Spinal cord (tissue), 10 donors: ENCODE measurements around the gene EEPD1. TPM values are rescaled to one million over a fixed set of nuclear protein-coding genes. Genes with fewer than 3 reads are reported as not detected.

Experiments
- DNase-seq, 6 donors: peaks; one replicate each; pipeline versions ENCODE4 v3.0.0 to v3.0.0-alpha.2; 2013 to 2015; ENCODE audit warnings: low spot score in 6 of 6, low read depth in 4 of 6
- H3K27ac ChIP-seq: one replicate; pipeline ENCODE4 v1.5.1; 2013; ENCODE audit warnings: low read depth, low read length, control low read depth
- H3K27me3 ChIP-seq: one replicate; pipeline ENCODE4 v1.6.1; 2013; ENCODE audit warnings: low read length; ENCODE audit not compliant: control insufficient read depth, insufficient read depth
- H3K36me3 ChIP-seq: one replicate; pipeline ENCODE4 v1.6.1; 2013; ENCODE audit warnings: low read length; ENCODE audit not compliant: control insufficient read depth, insufficient read depth
- H3K4me1 ChIP-seq: one replicate; pipeline ENCODE4 v1.6.1; 2013; ENCODE audit warnings: low read length; ENCODE audit not compliant: control insufficient read depth, insufficient read depth
- H3K4me3 ChIP-seq: one replicate; pipeline ENCODE4 v1.5.1; 2013; ENCODE audit warnings: low read depth, low read length, control low read depth
- H3K9me3 ChIP-seq: one replicate; pipeline ENCODE4 v1.6.1; 2013; ENCODE audit warnings: low read length; ENCODE audit not compliant: control insufficient read depth, insufficient read depth
- WGBS: methylation state at CpG from one replicate; pipeline ENCODE4 v1.1.5; 2013; ENCODE audit warnings: missing lambda C conversion rate; ENCODE audit not compliant: insufficient coverage; 5-methylcytosine and 5-hydroxymethylcytosine counted together
- polyA plus RNA-seq, 2 donors: library from polyadenylated mRNA; unstranded; fragments of 120-200 nt; gene quantifications; one replicate each; pipeline ENCODE4 v1.2.1, GENCODE V29; 2013; ENCODE audit not compliant: insufficient read length in 2 of 2
- total RNA-seq, 2 donors: library from RNA; depleted of rRNA in 1 of 2; stranded (reverse); fragments of 120-200 nt in 1 of 2; fragments of >200 nt in 1 of 2; gene quantifications; one replicate each; pipeline versions ENCODE4 v1.2.3 to v1.2.4, GENCODE V29; 2013 to 2014
- donor health status: healthy.

EEPD1 gene
- total and polyA plus RNA-seq, 4 donors, result 25.8 to 55.8 (median 41.8) TPM

GRCh38 chr7:36262309-36263094 is 109.4 kb downstream of the EEPD1 start:
- 68% methylated on average over 2 of the region's 5 CpGs for WGBS
- no peaks in the 10 kb centered on the region for H3K9me3 ChIP-seq
- H3K4me1 ChIP-seq, result peaks cover 40% of the 10 kb centered on the region
- no peaks in the 10 kb centered on the region for H3K27me3 ChIP-seq
- no peaks in the 10 kb centered on the region for H3K36me3 ChIP-seq
- H3K4me3 ChIP-seq, result no peak overlapping the region
- no peak for DNase-seq
- H3K27ac ChIP-seq, result no peak overlapping the region

- no peaks in the 10 kb centered on the region for H3K27me3 ChIP-seq
- peak overlapping the region; percentile 36 for H3K27ac ChIP-seq
- H3K36me3 ChIP-seq, result no peaks in the 10 kb centered on the region
- no peak overlapping the region for H3K4me3 ChIP-seq
- no peak for DNase-seq
- no peaks in the 10 kb centered on the region for H3K9me3 ChIP-seq
- H3K4me1 ChIP-seq, result peaks cover 36% of the 10 kb centered on the region
- WGBS, result 83% methylated on average over 1 of the region's 5 CpGs
These were observed 110.0 kb downstream of the EEPD1 start for GRCh38 chr7:36263095-36263484.

GRCh38 chr7:36264123-36264801 is 111.2 kb downstream of the EEPD1 start:
- Histone ChIP-seq H3K27ac (peak overlapping the region; percentile 36), H3K36me3 (no peaks in the 10 kb centered on the region), H3K27me3 (no peaks in the 10 kb centered on the region), H3K4me1 (peaks cover 27% of the 10 kb centered on the region), H3K9me3 (no peaks in the 10 kb centered on the region), H3K4me3 (no peak overlapping the region)
- 32% methylated on average over 3 of the region's 7 CpGs for WGBS
- DNase-seq, result peak in 2 of 6 donors; percentile 50 to 60

GRCh38 chr7:36264913-36265516 is 112.0 kb downstream of the EEPD1 start:
- Histone ChIP-seq H3K4me3 (no peak overlapping the region), H3K4me1 (peaks cover 27% of the 10 kb centered on the region), H3K9me3 (no peaks in the 10 kb centered on the region), H3K27me3 (no peaks in the 10 kb centered on the region), H3K36me3 (no peaks in the 10 kb centered on the region), H3K27ac (peak overlapping the region; percentile 36)
- DNase-seq, result peak in 1 of 6 donors; percentile 93
- 26% methylated on average over 5 of the region's 6 CpGs for WGBS

- H3K4me1 ChIP-seq, result peaks cover 27% of the 10 kb centered on the region
- H3K36me3 ChIP-seq, result no peaks in the 10 kb centered on the region
- no peak for DNase-seq
- no peak overlapping the region for H3K4me3 ChIP-seq
- WGBS, result no CpG with 5 or more reads among the region's 3 CpGs
- H3K27me3 ChIP-seq, result no peaks in the 10 kb centered on the region
- peak overlapping the region; percentile 36 for H3K27ac ChIP-seq
- H3K9me3 ChIP-seq, result no peaks in the 10 kb centered on the region
These were observed 112.6 kb downstream of the EEPD1 start for GRCh38 chr7:36265680-36266079.

GRCh38 chr7:36266190-36266589 is 113.1 kb downstream of the EEPD1 start:
- no peak for DNase-seq
- 61% methylated on average over 2 of the region's 5 CpGs for WGBS
- Histone ChIP-seq H3K4me1 (peaks cover 27% of the 10 kb centered on the region), H3K9me3 (no peaks in the 10 kb centered on the region), H3K27me3 (no peaks in the 10 kb centered on the region), H3K4me3 (no peak overlapping the region), H3K36me3 (no peaks in the 10 kb centered on the region), H3K27ac (peak overlapping the region; percentile 33)

GRCh38 chr7:36266683-36267082 is 113.6 kb downstream of the EEPD1 start:
- Histone ChIP-seq H3K27ac (peak overlapping the region; percentile 33), H3K9me3 (no peaks in the 10 kb centered on the region), H3K4me3 (no peak overlapping the region), H3K36me3 (no peaks in the 10 kb centered on the region), H3K4me1 (peaks cover 27% of the 10 kb centered on the region), H3K27me3 (no peaks in the 10 kb centered on the region)
- no CpG with 5 or more reads among the region's 3 CpGs for WGBS
- DNase-seq, result no peak

- H3K9me3 ChIP-seq, result no peaks in the 10 kb centered on the region
- no peaks in the 10 kb centered on the region for H3K27me3 ChIP-seq
- H3K36me3 ChIP-seq, result no peaks in the 10 kb centered on the region
- H3K4me1 ChIP-seq, result peaks cover 16% of the 10 kb centered on the region
- no peak overlapping the region for H3K4me3 ChIP-seq
- DNase-seq, result no peak
- no CpG with 5 or more reads among the region's 2 CpGs for WGBS
- H3K27ac ChIP-seq, result no peak overlapping the region
These were observed 119.1 kb downstream of the EEPD1 start for GRCh38 chr7:36272211-36272566.

- H3K27ac ChIP-seq, result no peak overlapping the region
- no peaks in the 10 kb centered on the region for H3K9me3 ChIP-seq
- H3K27me3 ChIP-seq, result no peaks in the 10 kb centered on the region
- DNase-seq, result no peak
- H3K36me3 ChIP-seq, result no peaks in the 10 kb centered on the region
- peaks cover 18% of the 10 kb centered on the region for H3K4me1 ChIP-seq
- H3K4me3 ChIP-seq, result no peak overlapping the region
- 70% methylated on average over 5 of the region's 15 CpGs for WGBS
These were observed 119.7 kb downstream of the EEPD1 start for GRCh38 chr7:36272567-36273269.
